NCI-H2196 (cell line): ENCODE data around the gene DMAP1.
"Not testable (repeated sequence)": the region's sequence is repeated elsewhere in the genome, so short reads cannot be mapped to it uniquely, and the experiment has no call there.

Source experiments
- DNase-seq: peaks from one replicate; lab custom pipeline; 2025; ENCODE audit not compliant: unreplicated experiment; lab: John Stamatoyannopoulos, UW

The DMAP1 gene

GRCh38 chr1:44213222-44214112 is at the start of gene DMAP1:
DMAP1 (plus strand) TSS chr1:44213471; CDS start chr1:44213754, 283 bp downstream.
- peak; percentile 86 for DNase-seq

DNA sequence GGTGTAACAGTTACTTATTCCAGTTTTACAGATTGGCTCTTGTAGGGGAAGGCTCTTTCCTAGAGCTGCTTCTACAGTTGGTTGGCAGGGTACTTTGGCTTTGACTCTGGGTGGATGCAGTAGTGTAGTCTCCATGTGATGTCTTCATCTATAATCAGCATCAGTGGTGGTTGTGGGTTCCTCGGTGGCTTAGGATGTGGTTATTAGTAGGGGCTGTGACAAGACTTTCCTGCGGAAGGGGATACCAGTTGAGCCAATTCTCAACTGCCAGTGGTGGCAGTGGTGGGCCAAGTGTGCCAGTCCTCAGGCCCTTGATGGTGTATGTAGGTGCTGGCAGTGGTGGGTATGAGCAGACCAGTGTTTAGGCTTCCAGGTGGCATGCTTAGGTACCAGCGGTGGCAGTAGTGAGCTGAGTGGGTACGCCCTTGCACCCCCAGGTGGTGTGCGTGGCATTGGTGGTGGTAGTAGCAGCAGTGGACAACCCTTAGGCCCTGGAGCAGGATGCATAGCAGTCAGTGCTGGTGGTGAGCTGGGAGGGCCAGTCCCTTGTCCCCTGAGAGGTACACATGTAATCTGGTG is 44.7 kb upstream of the DMAP1 start:
- DNase-seq: no peak

- no peak for DNase-seq
Observed at GRCh38 chr1:44170281-44170823, 42.9 kb upstream of the DMAP1 start.

DNA sequence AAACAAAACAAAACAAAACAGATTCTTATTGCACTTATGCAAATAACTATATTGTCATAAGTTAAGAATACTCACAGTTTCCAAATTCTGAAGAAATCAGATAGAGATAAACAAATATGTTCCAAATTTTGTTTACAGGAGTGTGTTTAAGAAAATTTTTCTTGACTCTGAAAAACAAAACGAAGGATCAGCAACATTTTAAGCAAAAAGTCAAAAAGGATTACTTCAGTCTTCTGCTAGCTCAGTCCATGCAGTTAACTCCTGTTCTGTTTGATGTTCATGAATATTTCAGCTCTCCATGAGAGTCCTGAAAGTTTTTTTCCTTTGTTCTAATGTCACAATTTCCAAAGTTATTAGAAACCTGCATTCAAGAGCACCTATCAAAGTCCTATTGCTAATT is 38.6 kb upstream of the DMAP1 start:
- DNase-seq: no peak

DNA sequence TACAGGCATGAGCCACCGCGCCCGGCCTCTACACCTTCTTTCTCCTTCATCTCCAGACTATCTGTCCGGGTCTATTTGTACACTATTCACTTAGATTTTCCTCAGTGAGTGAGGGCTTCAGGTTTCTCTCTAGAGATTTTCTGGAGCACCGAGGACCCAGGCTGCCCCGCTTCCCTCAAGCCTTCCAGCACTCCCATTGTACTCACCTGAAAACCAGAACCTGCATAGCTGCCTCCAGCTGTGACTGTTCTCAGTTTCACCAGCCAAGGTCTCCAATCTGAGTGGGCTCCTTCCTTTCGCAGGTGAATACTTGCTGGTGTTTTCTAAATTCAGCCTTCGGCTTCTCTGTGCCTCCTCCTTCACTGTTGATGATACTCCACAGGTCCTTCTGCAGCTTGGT is 12.9 kb upstream of the DMAP1 start:
- no peak for DNase-seq

GRCh38 chr1:44206545-44206944 is 6.7 kb upstream of the DMAP1 start:
- DNase-seq: not testable (repeated sequence)

- DNase-seq: no peak
Observed at GRCh38 chr1:44208226-44208625, 5.0 kb upstream of the DMAP1 start.

GRCh38 chr1:44210595-44210994 is 2.7 kb upstream of the DMAP1 start:
- DNase-seq: no peak

GRCh38 chr1:44212355-44213221 is 683 bp upstream of the DMAP1 start:
- no peak for DNase-seq

DNA sequence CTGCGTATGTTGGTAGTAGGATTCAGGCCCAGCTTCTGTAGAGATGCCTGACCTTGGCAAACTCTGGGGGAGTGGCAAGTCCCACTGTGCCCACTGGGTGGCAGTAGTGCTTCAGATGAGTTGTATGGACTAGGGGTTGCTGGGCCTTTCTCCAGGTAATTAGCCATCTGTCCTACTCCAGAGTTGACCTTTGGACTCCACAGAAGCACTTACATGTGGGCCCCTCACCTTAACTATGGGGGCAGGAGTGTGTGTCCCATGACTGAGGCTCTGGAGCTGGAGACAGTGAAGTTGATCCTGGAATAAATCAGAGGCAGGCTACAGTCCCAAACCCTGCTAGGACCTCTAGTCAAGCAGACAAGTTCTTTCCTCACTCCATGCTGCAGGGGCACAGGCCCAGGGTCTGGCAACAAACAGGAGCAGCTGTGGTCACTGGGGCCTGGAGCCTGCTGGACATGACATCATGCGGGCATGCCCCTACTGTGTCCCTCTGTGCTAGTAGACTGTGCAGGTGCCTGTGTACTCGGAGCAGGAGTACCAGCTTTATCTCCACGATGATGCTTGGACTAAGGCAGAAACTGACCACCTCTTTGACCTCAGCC is 4.6 kb downstream of the DMAP1 start:
- DNase-seq: peak; percentile 86

DNA sequence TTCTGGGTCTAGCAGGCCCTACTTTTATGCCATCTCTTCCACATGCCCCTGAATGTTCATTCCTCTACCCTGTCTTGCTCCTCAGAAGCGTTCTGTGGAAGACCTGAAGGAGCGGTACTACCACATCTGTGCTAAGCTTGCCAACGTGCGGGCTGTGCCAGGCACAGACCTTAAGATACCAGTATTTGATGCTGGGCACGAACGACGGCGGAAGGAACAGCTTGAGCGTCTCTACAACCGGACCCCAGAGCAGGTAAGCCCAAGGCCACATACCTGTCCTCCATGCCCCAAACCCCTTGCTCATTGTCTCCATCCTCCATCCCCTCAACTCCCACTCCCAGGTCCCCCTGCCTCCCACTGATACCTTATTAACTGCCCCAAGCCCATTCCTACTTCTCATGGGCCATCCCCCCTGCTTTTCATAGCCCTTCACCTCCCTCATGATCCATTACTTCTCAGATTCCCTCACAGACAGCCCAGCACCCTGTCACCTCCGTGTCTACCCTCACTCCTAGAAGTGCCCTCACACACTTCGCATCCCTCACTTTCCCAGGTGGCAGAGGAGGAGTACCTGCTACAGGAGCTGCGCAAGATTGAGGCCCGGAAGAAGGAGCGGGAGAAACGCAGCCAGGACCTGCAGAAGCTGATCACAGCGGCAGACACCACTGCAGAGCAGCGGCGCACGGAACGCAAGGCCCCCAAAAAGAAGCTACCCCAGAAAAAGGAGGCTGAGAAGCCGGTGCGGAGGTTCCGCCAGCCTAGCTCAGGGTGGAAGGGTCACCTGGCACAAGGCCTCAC is 5.4 kb downstream of the DMAP1 start:
- no peak for DNase-seq

DNA sequence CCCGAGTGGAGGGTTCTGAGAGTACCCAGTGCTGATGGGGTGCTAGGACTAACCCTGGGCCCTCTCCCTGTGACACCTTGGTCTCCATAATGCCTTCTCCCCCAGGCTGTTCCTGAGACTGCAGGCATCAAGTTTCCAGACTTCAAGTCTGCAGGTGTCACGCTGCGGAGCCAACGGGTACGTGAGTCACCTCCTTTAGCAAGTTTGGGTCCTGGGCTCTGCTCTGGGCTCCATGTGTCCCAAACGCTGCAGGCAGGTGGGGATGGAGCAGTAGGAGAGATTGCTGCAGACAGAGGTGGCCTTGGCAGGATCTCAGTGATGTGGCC is 6.0 kb downstream of the DMAP1 start:
- DNase-seq: no peak

DNA sequence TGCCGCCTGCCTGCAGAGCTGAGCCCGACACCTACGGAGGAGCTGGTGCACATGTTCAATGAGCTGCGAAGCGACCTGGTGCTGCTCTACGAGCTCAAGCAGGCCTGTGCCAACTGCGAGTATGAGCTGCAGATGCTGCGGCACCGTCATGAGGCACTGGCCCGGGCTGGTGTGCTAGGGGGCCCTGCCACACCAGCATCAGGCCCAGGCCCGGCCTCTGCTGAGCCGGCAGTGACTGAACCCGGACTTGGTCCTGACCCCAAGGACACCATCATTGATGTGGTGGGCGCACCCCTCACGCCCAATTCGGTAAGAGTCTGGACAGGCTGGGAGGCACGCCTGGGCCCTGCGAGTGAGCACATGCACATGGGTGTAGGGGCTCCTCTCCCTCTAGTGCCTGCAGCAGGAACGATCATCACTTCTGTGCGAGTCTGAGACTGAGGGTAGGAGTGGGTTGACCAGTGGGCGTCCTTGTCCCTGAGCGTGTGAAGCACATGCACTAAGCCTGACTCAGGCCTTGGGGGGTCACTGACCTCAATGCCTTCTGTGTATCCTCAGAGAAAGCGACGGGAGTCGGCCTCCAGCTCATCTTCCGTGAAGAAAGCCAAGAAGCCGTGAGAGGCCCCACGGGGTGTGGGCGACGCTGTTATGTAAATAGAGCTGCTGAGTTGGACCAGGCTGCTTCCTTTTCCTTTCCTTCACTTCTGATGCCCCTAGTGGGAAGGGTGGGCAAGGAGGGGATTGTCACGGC is 6.9 kb downstream of the DMAP1 start:
- DNase-seq: no peak

- no peak for DNase-seq
Observed at GRCh38 chr1:44220755-44221154, 7.5 kb downstream of the DMAP1 start.

GRCh38 chr1:44221769-44222168 is 8.5 kb downstream of the DMAP1 start:
- no peak for DNase-seq

- DNase-seq: no peak
Observed at GRCh38 chr1:44222397-44223186, 9.3 kb downstream of the DMAP1 start.

DNA sequence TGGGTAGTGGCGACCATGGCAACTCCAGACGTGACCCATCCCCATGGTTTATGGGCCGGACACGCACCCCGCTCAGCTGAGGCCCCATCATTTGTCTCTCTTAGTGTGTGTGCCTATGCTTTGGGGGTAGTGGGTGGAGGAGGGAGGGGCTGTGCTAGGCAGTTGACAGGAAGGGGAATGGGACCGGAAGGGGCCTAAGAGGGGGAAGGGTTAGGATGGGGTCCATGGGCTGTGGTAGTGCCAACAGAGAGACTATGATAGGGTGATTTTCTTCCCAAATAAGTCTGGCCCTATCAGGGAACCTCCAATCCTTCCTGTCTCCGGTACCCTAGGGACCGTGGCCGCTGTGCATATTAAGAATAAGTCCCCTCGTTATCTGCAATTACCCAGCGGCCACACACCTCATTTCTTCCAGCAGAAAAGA is 9.9 kb downstream of the DMAP1 start:
- no peak for DNase-seq

GRCh38 chr1:44225761-44226160 is 12.5 kb downstream of the DMAP1 start:
- no peak for DNase-seq

DNA sequence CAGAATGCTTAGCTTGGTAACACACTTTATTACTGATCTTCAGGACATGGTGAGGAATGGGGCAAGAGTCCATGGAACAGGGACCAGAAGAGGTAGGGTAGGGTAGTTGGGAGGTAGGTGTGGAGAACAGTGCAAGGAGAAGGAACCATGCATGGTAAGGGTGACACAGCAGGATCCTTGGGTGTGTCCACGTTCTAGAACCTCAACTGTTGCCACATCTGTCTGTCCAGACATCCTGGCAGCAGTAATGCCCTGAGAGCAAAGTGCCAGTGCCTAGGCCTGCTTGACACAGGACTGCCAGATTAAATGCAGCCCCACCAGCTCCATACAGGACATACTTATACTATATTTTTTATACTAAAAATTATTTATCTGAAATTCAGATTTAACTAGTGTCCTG is 13.9 kb downstream of the DMAP1 start:
- DNase-seq: no peak
